Keratinocyte (primary cell): Measurements from ENCODE around the gene MTUS2.
A peak's percentile ranks its signal among the peaks of the same experiment; 100 is the strongest.

Experiments used
- CTCF ChIP-seq, 3 experiments: IDR thresholded peaks in 1 of 3; conservative IDR thresholded peaks in 1 of 3; optimal IDR thresholded peaks in 1 of 3; 2 replicates in 2 of 3; 3 replicates in 1 of 3; pipeline versions ENCODE3 to v1.5.1; 2011; ENCODE audit warnings: low read length in 3 of 3, mild to moderate bottlenecking in 3 of 3, moderate library complexity in 2 of 3, control low read depth in 1 of 3, inconsistent platforms in 1 of 3; ENCODE audit not compliant: insufficient read depth in 2 of 3; ENCODE audit errors: extremely low read depth in 1 of 3
- EZH2 ChIP-seq: IDR thresholded peaks from one replicate; pipeline ENCODE4 v1.6.1; 2012; ENCODE audit warnings: inconsistent platforms, mild to moderate bottlenecking, low read length, moderate library complexity

GRCh38 chr13:28817204-28817603 lies 2.9 kb upstream of the MTUS2 start:
- TF ChIP-seq CTCF (optimal IDR thresholded peaks at IDR 0.05 in 1 of 3, IDR thresholded peaks at IDR 0.05 in 1 of 3, conservative IDR thresholded peaks at IDR 0.05 in 1 of 3; ENCODE audit: extremely low read depth in 1 of 3, insufficient read depth in 2 of 3, low read length in 3 of 3) (peak in 2 of 3 experiments; percentile 6 to 13), EZH2 (no peak)
